GM15510 (cell line): ENCODE data around the gene MORN5.

Experiments used
- POLR2A ChIP-seq: IDR thresholded peaks from 3 replicates; pipeline ENCODE4 v1.6.1; 2011; ENCODE audit warnings: borderline replicate concordance; ENCODE audit not compliant: insufficient read length; ENCODE audit errors: extremely low read depth

MORN5 gene

DNA sequence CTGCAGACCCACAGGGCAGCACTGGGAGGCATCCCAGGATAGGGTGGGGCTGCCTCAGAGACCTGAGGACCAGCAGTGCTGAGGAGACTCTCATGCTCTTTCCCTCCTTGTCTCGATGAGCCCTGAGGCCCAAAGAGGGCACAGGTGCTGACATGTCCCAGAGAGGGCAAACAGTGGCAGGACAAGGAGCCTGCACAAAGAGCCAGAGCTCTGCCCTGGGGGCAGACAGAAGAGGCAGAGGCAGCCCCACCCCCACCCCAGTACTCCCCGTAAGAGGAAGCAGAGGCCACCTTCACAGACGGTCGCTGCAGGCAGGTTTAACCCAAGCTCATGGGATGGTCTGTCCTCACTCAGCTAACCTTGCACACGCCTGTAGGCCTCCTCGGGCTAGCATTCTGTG is 37.2 kb upstream of the MORN5 start:
- TF ChIP-seq POLR2A: no peak

DNA sequence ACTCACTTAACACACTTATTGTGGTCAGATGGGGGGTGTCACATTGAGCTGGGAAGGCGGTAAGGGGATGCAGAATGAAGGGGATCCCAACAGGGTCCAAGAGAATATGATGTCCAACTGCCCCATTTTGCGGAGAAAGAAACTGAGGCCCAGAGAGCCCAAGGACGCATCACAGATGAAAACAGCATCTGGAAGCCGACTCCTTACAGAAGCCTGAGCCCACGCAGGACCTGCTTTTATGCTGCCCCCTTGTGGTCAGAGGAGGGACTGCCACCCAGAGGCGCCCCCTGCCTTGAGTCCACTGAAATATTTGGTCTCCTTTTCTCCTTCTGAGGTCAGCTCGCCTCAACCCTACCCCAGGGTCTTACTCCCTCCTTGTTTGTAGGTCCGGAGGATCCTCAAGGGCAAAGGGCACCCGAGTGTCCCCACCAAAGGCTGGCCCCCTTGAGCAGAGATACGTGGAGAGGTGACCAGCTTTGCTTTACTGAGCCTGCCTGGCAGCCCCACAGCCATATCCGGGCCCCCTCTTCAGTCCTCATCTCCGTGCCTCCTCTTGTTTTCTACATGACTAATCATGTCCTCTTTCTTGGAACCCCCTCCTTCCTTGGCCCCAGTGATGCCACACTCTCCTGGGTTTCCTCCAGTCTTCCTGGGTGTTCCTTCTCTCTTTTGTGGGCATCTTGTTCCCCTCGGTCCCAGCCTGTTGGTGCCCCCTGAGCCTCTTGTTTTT is 36.6 kb upstream of the MORN5 start:
- TF ChIP-seq POLR2A: no peak

DNA sequence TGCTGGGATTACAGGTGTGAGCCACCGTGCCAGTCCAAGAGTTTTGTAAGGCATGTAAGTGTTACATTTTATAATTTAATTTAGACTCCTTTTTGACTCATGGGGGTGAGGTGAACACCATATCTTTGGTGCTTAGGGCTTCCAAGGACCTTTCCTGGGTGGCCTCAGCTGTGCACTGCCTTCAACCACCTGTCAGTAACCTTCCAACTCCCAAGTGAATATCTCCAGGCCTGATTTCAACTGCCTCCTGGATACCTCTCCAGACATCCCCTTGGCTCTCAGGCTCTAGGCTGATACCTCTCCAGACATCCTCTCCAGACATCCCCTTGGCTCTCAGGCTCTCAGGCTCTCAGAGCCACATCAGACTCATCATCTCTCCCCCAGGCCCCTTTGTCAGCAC is 35.7 kb upstream of the MORN5 start:
- TF ChIP-seq POLR2A: no peak

DNA sequence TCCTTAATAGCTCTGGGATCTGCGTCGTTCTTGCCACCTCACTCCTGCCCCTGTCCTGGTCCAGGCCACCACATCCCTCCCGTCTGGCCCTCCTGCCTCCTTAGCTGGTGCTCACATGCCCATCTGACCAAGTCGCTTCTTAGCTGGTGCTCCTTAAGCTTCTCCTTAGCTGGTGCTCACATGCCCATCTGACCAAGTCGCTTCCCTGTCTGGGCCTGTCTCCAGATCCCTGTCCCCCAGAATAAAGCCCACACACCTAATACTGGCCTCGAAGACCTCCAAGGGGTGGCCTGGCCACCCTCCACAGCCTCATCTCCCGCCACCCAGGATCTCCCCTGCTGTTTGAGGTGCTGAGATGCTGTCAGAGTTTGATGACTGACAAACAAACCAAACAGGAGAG is 35.2 kb upstream of the MORN5 start:
- no peak for TF ChIP-seq POLR2A

DNA sequence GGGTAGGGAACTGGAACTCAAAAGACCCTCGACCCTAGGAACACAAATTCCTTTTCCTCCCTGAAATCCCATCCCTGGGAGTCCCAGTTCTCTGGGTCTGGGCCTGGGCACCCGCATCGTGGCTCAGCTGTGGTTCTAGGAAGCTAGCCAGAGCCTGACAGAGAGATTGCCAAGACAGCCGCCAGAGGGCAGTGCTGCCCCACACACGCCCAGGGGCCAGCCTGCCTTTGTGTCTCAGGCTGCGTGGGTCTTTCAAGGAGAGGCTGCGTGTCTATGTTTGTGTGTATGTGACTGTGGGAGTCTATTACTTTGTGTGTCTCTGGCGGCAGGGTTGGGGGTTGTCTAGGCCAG is 34.6 kb upstream of the MORN5 start:
- no peak for TF ChIP-seq POLR2A

DNA sequence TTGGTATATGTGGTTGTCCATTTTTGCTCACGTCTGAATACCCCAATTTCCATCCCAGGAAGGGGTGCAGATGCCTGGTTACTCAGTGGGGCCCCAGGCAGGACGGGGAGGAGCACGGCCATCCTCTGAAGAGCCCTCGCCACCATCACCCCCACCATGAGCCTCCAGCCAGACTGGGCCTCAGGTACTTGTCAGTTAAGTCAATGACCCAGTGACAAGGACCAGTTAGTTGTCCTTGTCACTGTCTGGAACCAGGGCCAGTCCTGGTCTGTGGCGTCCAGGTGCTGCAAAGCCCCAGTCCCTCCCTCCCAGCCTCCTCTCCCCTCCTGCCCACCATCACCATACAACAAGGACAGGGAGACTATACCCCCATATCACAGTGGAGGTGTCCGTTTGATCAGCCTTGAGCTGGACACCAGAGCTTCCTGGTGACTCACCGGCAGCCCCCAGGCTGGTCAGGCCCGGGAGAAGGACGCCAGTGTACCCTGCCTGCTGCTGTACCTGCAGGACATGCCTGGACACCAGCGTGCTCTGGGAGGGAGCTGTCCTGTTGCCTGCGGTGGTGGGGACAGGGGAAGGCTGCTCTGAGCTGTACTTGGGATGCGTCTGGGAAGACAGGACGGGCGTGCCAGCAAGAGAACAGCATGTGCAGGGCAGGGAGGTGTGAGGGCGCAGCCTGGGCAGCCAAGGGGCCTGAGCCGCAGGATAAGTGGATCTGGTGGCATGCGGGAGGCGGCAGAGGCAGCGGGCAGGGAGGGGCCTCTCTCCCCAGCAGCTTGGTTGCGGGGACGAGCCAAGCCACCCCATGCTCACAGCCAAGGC is 34.0 kb upstream of the MORN5 start:
- no peak for TF ChIP-seq POLR2A

DNA sequence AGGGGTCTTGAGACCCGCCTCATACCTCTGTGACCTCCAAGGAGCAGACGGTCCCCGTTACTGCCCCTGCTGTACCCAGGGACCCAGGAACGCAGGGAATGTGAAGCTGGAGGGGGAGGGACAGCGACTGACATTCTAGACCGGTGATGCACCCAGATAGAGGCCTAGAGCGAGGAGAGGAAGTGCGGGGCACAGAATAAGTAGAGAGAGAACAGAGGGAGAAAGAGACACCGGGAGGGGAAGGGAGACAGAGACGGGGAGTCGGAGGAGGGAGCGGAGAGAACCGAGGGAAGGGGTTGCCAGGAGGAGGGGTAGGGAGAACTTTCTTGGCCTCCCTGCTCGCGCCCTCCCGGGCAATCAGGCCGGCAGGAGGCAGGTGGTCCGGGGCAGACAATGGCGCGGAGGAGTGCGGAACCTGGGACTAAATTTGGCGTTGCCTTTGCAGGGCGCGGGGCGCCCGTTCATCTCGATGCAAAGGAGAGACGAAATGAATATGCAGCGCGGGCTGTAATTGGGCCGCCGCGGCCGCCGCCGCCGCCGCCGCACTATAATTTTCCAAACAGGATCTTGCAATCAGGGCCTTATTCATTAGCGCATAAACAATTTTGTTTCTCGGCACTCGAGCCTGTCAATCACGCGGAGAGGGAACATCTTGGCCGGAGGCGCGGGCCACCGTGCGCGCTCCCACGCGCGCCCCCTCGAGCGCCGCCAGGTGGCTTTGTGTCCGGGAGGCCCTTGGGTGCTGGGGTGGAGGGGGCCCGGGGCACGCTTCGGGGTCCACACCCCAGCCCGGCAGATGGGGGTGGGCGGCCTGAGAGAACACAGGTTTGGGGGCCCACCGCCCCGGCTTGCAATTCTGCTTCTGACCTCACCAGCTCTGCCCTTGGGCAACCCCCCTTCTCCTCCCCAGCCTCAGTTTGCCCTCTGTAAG is 33.1 kb upstream of the MORN5 start:
- no peak for TF ChIP-seq POLR2A

DNA sequence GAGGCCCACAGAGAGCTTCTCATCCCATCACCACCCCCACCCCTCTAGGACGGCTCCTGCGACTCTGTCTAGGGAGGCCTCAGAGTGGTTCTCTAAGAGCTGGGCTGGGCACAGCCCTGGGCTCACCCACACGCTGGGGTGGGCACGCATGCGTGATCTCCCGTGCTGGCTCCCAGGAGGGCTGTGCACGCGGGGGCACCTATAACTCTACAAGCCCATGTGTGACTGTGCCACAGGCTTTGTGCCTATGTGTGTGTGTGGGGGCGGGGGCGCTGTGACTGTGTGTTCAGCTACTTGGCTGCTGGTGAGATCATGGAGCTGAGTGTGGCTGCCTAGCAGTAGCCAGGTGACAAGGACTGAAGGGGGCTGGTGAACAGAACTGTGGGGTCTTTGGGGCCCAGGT is 32.3 kb upstream of the MORN5 start:
- no peak for TF ChIP-seq POLR2A

DNA sequence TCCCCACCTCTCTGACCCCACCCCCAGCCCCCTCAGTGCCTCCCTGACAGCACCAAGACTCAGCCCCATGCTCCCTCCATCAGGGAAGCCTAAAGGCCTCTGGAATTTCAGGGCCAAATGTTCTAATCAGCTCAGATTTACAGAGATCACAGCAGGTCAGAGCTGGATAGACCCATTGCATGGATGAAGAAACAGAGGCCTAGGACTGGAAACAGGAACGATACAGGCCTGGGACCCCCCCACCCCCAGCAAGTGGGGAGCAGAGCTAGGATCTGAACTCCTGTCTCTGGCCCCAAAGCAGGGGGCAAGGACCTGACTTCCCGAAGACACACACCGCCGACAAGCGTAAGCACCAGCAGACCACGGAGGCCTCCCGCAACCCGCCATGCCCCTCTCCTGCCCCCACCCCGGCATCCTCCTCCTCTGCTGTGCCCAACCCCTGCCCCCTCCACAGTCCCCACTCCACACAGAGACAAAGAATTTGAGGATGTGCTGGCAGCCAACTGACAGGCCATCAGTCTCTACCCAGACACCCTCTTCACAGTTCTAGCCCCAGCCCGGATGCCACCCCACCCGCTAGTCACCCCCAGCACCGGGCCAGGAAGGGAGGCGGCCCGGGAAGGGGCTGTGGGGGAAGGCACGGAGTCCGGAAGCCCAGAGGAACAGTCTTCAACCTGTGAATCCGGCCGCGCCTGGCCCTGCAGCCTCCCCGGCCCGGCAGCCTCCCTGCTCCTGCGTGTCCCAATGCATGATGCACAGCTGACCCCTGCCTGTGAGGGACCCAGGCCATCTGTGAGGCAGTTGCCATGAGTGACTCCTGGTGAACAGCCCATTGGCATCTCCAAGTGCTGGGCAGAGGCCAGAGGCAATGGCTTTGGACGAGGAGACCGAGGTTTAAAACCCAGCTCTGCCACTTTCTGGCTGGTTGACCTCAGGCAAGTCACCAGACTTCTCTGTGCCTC is 31.4 kb upstream of the MORN5 start:
- TF ChIP-seq POLR2A: no peak

DNA sequence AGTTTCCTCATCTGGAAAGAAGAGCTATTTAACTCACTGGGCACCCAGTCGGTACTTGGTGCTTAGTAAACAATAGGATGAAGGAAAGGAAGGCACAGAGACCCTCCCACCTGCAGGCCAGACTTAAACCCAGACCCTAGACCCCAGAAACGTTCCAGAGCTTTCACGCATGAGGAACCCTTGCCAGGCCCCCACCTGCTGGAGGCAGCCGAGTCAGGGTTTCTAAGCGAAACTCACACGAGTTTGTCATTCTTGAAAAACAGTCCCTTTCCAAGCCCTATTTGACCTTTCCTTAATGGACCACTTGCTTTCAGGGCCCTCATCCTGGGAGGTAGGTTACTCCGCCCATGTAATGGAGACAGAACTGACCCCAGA is 30.8 kb upstream of the MORN5 start:
- TF ChIP-seq POLR2A: no peak

DNA sequence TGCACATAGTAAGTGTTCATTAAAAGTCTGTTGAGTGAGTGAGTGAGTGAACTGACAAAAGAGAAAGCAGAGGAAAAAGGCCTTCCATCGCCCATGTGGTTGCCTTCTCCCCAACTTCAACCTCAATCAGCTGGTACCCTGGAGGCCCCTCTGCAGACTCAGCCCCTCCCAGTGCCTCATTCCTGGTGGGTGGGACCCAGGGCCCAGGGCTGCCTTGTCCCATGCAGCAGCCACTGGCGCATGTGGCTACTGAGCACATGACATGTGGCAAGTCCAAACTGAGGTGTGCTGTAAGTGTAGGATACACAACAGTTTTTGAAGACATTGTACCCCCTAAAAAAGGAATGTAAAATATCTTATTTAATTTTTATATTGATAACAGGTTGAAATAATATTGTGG is 29.7 kb upstream of the MORN5 start:
- no peak for TF ChIP-seq POLR2A

DNA sequence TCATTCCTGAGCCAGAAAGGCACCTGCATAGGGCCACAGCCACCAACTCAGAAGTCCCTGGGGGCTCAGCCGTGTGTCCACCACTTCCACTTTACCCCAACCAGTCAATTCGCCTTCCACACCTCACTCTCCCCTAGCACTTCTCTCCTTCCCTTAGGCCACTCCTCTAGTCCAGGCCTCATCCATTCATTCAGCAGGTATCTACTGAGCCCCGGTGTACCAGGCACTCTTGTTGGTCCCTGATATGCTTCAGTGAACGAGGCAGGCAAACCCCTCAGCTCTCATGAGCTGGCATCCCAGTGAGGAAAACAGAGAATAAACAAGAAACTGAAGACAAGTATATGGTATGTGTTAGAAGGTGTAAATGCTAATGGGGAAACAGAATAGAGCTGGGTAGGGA is 28.9 kb upstream of the MORN5 start:
- no peak for TF ChIP-seq POLR2A

DNA sequence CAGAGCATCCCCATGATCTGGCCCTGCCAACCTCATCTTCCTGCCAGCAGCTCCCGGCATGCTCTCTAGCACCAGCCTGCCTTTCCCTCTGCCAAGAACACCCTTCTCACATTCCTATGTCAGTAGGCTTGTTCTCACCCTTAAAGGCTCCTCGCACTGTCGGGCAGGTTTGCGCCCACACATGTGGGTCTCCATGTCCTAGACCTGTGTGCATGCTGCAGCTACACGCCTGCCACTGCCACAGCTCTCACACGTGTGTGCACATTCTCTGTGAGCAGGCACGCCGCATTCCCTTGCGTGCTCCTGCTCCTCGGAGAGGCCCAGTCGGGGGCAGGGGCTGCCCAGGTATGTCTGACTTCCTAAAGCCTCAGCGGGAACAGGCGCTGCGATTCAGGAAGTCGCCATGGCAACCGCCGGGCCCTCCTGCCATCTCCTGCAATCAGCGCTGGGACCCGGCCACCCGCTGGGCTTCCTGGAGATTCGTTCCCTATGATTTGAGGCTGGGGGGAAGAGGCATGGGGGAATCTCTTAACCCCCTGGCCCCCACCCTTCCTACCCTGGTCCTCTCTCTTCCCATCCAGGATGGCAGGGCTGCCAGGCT is 28.2 kb upstream of the MORN5 start:
- no peak for TF ChIP-seq POLR2A

DNA sequence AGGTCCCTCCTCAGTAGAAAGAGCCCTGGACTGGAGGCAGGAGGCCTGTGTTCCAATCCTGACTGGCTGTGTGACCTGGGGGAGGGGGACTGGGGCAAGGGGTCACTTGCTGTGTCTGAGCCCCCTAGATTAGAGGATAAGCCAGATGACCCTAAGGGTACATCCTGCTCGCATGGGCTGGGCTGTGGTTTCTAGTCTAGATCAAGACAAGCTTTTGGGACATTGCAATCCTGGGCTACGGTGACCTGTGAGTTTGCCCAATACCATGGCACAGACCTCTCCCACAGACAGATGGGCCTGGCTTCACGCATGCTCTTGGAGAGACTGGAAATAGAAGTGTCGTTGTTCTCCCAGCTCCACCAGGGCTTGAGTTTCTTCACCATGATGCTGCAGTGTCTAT is 27.2 kb upstream of the MORN5 start:
- TF ChIP-seq POLR2A: no peak
